Sigmoid colon (tissue), 7 donors: ENCODE data around the gene CYP46A1. TPM values are rescaled to one million over a fixed set of nuclear protein-coding genes. Genes with fewer than 3 reads are reported as not detected.

Experiments
- DNase-seq: peaks from one replicate; pipeline ENCODE4 v3.0.0-alpha.2; 2019
- H3K27ac ChIP-seq, 4 donors: fragments of 200-600 bp; sonication (generic); one replicate each; pipeline ENCODE4 v1.5.1; 2016 to 2019; ENCODE audit warnings: mild to moderate bottlenecking in 1 of 4
- H3K27me3 ChIP-seq, 3 donors: fragments of 200-600 bp; sonication (generic); one replicate each; pipeline ENCODE4 v1.5.1; 2019; ENCODE audit warnings: mild to moderate bottlenecking in 1 of 3
- H3K36me3 ChIP-seq, 4 donors: fragments of 200-600 bp; sonication (generic); one replicate each; pipeline ENCODE4 v1.5.1; 2016 to 2019
- H3K4me1 ChIP-seq, 4 donors: fragments of 200-600 bp; sonication (generic); one replicate each; pipeline ENCODE4 v1.5.1; 2017 to 2019
- H3K4me3 ChIP-seq, 4 donors: fragments of 200-600 bp; sonication (generic); one replicate each; pipeline ENCODE4 v1.5.1; 2017 to 2019; ENCODE audit warnings: mild to moderate bottlenecking in 2 of 4, moderate library complexity in 1 of 4
- H3K9me3 ChIP-seq, 4 donors: fragments of 200-600 bp in 3 of 4; sonication (generic) in 3 of 4; one replicate each; pipeline versions ENCODE4 v1.5.1 to v1.6.1; 2013 to 2019
- CTCF ChIP-seq, 4 experiments: fragments of 450-650 bp in 3 of 4; fragments of 200-600 bp in 1 of 4; IDR thresholded peaks; one replicate each; pipeline ENCODE4 v1.5.1; 2016 to 2019; ENCODE audit warnings: antibody characterized with exemption in 4 of 4, mild to moderate bottlenecking in 3 of 4, moderate library complexity in 2 of 4
- EP300 ChIP-seq, 4 donors: sonication (generic); formaldehyde crosslinking; IDR thresholded peaks; one replicate each; pipeline ENCODE4 v1.6.1; 2017; ENCODE audit warnings: antibody characterized with exemption in 4 of 4
- POLR2A ChIP-seq, 2 donors: fragments of 450-650 bp; IDR thresholded peaks; one replicate each; pipeline ENCODE4 v1.6.1; 2016; ENCODE audit warnings: antibody characterized with exemption in 2 of 2, mild to moderate bottlenecking in 2 of 2, moderate library complexity in 2 of 2
- POLR2AphosphoS5 ChIP-seq, 4 donors: sonication (generic); formaldehyde crosslinking; IDR thresholded peaks; one replicate each; pipeline ENCODE4 v1.6.1; 2017; ENCODE audit warnings: antibody characterized with exemption in 4 of 4
- WGBS, 2 donors: extraction: QIAGEN DNeasy Blood & Tissue Kit; methylation state at CpG; one replicate each; pipeline ENCODE4 v1.1.7; 2013; 5-methylcytosine and 5-hydroxymethylcytosine counted together
- intact Hi-C: fragments of 100-400 bp; cut with DNase I; formaldehyde crosslinking; loops from one replicate; pipeline ENCODE4 v1.15.1; 2023
- polyA plus RNA-seq, 3 donors: library from polyadenylated mRNA; stranded (reverse); fragments of 200-250 nt; gene quantifications; one replicate each; pipeline ENCODE4 v1.2.3, GENCODE V29; 2013
- total RNA-seq, 4 donors: library from RNA; depleted of rRNA; stranded (reverse); fragments of >200 nt; gene quantifications; one replicate each; pipeline ENCODE4 v1.1.0, GENCODE V29; 2016
- donor health status: healthy with polysubstance abuse.
- donor health status: Bipolar disorder and iron deficiency.
- donor health status: healthy.

CYP46A1 gene
- total and polyA plus RNA-seq, 7 donors, result under 0.01 to 2.0 (median 0.84) TPM; not detected in 1

GRCh38 chr14:99750746-99751450 lies 66.8 kb downstream of the CYP46A1 start:
- DNase-seq, result no peak

GRCh38 chr14:99751539-99752485 lies 67.7 kb downstream of the CYP46A1 start:
- intact Hi-C loops, result no loop called here
- TF ChIP-seq EP300 (IDR thresholded peaks at IDR 0.05), result no peak
- peak in 1 of 4 donors; percentile 17 for TF ChIP-seq POLR2AphosphoS5 (IDR thresholded peaks at IDR 0.05)
- TF ChIP-seq CTCF (IDR thresholded peaks at IDR 0.05), result no peak
- no peak for TF ChIP-seq POLR2A (IDR thresholded peaks at IDR 0.05)
- peaks cover 0 to 87% (median 74%) of the 10 kb centered on the region in 4 donors for H3K4me1 ChIP-seq

More at GRCh38 chr14:99750746-99751450, 66.8 kb downstream of the CYP46A1 start:
- intact Hi-C loops, result no loop called here
- Histone ChIP-seq H3K4me3 (no peak overlapping the region), H3K9me3 (no peaks in the 10 kb centered on the region), H3K27me3 (no peaks in the 10 kb centered on the region), H3K27ac (peak overlapping the region; percentile 79 to 92 (median 84)), H3K36me3 (no peaks in the 10 kb centered on the region), H3K4me1 (peaks cover 0 to 87% (median 74%) of the 10 kb centered on the region in 4 donors)
- TF ChIP-seq EP300 (IDR thresholded peaks at IDR 0.05), result no peak
- TF ChIP-seq CTCF (IDR thresholded peaks at IDR 0.05), result no peak
- no peak for TF ChIP-seq POLR2A (IDR thresholded peaks at IDR 0.05)
- no peak for TF ChIP-seq POLR2AphosphoS5 (IDR thresholded peaks at IDR 0.05)
- 71 to 87% methylated on average over 11 of the region's 11 CpGs for WGBS, 2 donors

GRCh38 chr14:99752486-99753121 lies 68.5 kb downstream of the CYP46A1 start:
- TF ChIP-seq EP300 (IDR thresholded peaks at IDR 0.05) (no peak), POLR2AphosphoS5 (IDR thresholded peaks at IDR 0.05) (peak in 1 of 4 donors; percentile 11)
- no peak for DNase-seq
- intact Hi-C loops, result no loop called here
- Histone ChIP-seq H3K36me3 (no peaks in the 10 kb centered on the region), H3K4me1 (peaks cover 0 to 87% (median 72%) of the 10 kb centered on the region in 4 donors), H3K27me3 (no peaks in the 10 kb centered on the region), H3K27ac (peak overlapping the region; percentile 79 to 92 (median 84)), H3K9me3 (no peaks in the 10 kb centered on the region), H3K4me3 (no peak overlapping the region)
- 14 to 20% methylated on average over 9 of the region's 9 CpGs for WGBS, 2 donors

More at GRCh38 chr14:99751539-99752485, 67.7 kb downstream of the CYP46A1 start:
- H3K27ac ChIP-seq, result peak overlapping the region; percentile 79 to 92 (median 84)
- no peaks in the 10 kb centered on the region for H3K36me3 ChIP-seq
- no peaks in the 10 kb centered on the region for H3K9me3 ChIP-seq
- no peaks in the 10 kb centered on the region for H3K27me3 ChIP-seq
- DNase-seq, result no peak
- WGBS, 2 donors, result 43 to 59% methylated on average over 25 of the region's 25 CpGs
- H3K4me3 ChIP-seq, result no peak overlapping the region

GRCh38 chr14:99753225-99754140 lies 69.4 kb downstream of the CYP46A1 start:
- Histone ChIP-seq H3K4me1 (peaks cover 0 to 90% (median 81%) of the 10 kb centered on the region in 4 donors), H3K36me3 (no peaks in the 10 kb centered on the region), H3K4me3 (no peak overlapping the region), H3K9me3 (no peaks in the 10 kb centered on the region), H3K27me3 (no peaks in the 10 kb centered on the region), H3K27ac (peak overlapping the region; percentile 79 to 92 (median 84))
- 48 to 49% methylated on average over 15 to 16 of the region's 16 CpGs for WGBS, 2 donors
- DNase-seq, result no peak
- intact Hi-C loops, result no loop called here
- TF ChIP-seq EP300 (IDR thresholded peaks at IDR 0.05) (no peak), CTCF (IDR thresholded peaks at IDR 0.05) (no peak), POLR2A (IDR thresholded peaks at IDR 0.05) (no peak), POLR2AphosphoS5 (IDR thresholded peaks at IDR 0.05) (no peak)
